ENCODE measurements around the gene MAP2K4. TPM values are rescaled to one million over a fixed set of nuclear protein-coding genes. Genes with fewer than 3 reads are reported as not detected.

MAP2K4 gene
- polyA plus RNA-seq, 1 donor: 29.0 TPM

Other genes with a start within 250 kb of the MAP2K4 start
- 8.1 TPM for gene ZNF18, start 23.4 kb upstream of the MAP2K4 start, polyA plus RNA-seq

Data from large intestine (tissue), 1 donor.